ENCODE measurements around the gene RAB36.
A peak's percentile ranks its signal among the peaks of the same experiment; 100 is the strongest.

Gene RAB36

GRCh38 chr22:23144932-23145877 lies at the start of gene RAB36:
Gene RAB36 (plus strand): TSS chr22:23145477. CDS start chr22:23146617, 1,140 bp downstream.
- no peak for TF ChIP-seq CTCF (conservative IDR thresholded peaks at IDR 0.05; ENCODE audit: low read depth, low read length)
- peak within 1 kb of the TSS; percentile 65 for H3K4me3 ChIP-seq (ENCODE audit: low read length)
- peak; percentile 99 for DNase-seq (ENCODE audit: low read depth)

- no peak overlapping the region for H3K4me3 ChIP-seq (ENCODE audit: low read length)
- DNase-seq (ENCODE audit: low read depth), result no peak
- TF ChIP-seq CTCF (conservative IDR thresholded peaks at IDR 0.05; ENCODE audit: low read depth, low read length), result no peak
Observed at GRCh38 chr22:23095733-23096342, 49.4 kb upstream of the RAB36 start.

GRCh38 chr22:23097412-23098229 lies 47.7 kb upstream of the RAB36 start:
- no peak for DNase-seq (ENCODE audit: low read depth)
- TF ChIP-seq CTCF (conservative IDR thresholded peaks at IDR 0.05; ENCODE audit: low read depth, low read length), result no peak
- no peak overlapping the region for H3K4me3 ChIP-seq (ENCODE audit: low read length)

- H3K4me3 ChIP-seq (ENCODE audit: low read length), result no peak overlapping the region
- no peak for TF ChIP-seq CTCF (conservative IDR thresholded peaks at IDR 0.05; ENCODE audit: low read depth, low read length)
- DNase-seq (ENCODE audit: low read depth), result no peak
Observed at GRCh38 chr22:23098230-23098705, 47.0 kb upstream of the RAB36 start.

GRCh38 chr22:23098718-23099530 lies 46.4 kb upstream of the RAB36 start:
- no peak for TF ChIP-seq CTCF (conservative IDR thresholded peaks at IDR 0.05; ENCODE audit: low read depth, low read length)
- DNase-seq (ENCODE audit: low read depth), result no peak
- no peak overlapping the region for H3K4me3 ChIP-seq (ENCODE audit: low read length)

GRCh38 chr22:23099531-23099804 lies 45.8 kb upstream of the RAB36 start:
- no peak for TF ChIP-seq CTCF (conservative IDR thresholded peaks at IDR 0.05; ENCODE audit: low read depth, low read length)
- DNase-seq (ENCODE audit: low read depth), result no peak
- no peak overlapping the region for H3K4me3 ChIP-seq (ENCODE audit: low read length)
